NOMO-1 treated with dmso at 0.1 percent for 144 hours (cell line): ENCODE measurements around the gene CELA2B.
"Not testable (repeated sequence)": the region's sequence is repeated elsewhere in the genome, so short reads cannot be mapped to it uniquely, and the experiment has no call there.

Source experiments
- DNase-seq: peaks from one replicate; lab custom pipeline; 2025; ENCODE audit not compliant: unreplicated experiment; lab: John Stamatoyannopoulos, UW

Gene CELA2B

GRCh38 chr1:15444468-15445389 is 31.2 kb upstream of the CELA2B start:
- no peak for DNase-seq

- no peak for DNase-seq
Observed at GRCh38 chr1:15445390-15446122, 30.3 kb upstream of the CELA2B start.

- DNase-seq = no peak
Observed at GRCh38 chr1:15446212-15446611, 29.7 kb upstream of the CELA2B start.

GRCh38 chr1:15448877-15449462 is 26.9 kb upstream of the CELA2B start:
- no peak for DNase-seq

GRCh38 chr1:15449567-15449966 is 26.3 kb upstream of the CELA2B start:
- DNase-seq = no peak

- DNase-seq = no peak
Observed at GRCh38 chr1:15451014-15451722, 24.7 kb upstream of the CELA2B start.

DNA sequence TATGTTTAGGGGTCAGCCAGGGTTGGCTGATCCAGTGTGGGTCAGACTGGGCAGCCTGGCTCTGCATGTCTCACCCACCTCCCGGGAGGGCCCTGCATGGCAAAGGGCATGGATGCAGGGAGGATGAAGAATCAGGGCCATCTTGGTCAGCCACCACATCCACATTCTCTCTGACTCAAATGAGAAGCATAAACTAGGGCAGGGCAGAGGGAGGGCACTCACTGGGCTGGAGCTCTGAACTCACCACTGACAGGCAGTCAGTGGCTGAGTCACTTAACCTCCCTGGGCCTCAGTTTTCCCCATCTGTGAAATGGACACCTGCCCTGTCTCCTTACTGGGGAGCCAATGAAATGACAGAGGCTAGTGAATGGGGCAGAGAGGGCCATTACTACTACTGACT is 23.7 kb upstream of the CELA2B start:
- no peak for DNase-seq

DNA sequence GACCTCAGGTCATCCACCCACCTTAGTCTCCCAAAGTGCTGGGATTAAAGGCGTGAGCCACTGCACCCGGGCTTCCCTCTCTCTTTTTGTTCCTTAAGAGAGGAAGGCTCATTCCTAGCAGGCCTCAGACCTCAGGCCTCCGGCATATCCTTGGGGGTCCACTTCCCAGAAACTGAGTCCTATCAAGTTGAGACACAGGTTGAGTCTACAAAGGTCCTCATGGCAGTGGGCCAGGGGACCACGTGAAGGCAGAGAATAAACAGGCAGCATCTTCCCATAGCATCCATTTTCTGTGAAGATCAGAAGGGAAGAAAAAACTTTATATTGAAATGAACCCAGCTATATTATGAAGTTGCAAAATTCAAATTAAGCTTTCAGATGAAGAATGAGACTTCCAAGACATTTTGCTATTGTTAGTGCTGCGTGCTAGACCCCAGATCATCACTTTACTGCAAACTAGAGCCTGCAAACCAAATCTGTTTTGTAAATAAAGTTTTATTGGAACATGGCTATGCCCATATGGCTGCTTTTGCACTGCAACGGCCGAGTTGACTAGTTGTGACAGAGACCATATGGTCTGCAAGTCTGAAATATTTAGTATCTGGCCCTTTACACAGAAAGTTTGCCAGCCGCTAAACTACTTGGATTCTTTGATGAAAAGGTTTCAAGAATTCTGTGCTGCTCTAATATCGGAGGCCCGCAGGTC is 22.9 kb upstream of the CELA2B start:
- no peak for DNase-seq

DNA sequence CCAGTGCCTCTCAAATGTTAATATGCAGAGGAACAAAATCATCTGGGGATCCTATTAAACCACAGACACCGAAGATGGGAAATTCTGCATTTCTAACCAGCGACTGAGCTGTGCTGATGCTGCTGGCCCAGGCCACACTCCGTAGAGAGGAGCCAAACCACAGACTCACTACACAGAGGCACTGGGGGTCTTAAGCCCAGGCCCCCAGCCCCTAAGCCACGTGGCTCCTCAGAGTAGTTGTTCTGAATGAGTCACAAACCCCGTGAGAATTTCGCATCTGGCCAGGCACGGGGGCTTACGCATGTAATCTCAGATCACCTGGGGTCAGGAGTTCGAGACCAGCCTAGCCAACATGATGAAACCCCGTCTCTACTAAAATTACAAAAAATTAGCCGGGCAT is 22.2 kb upstream of the CELA2B start:
- DNase-seq = no peak

- DNase-seq = no peak
Observed at GRCh38 chr1:15454256-15454655, 21.6 kb upstream of the CELA2B start.

DNA sequence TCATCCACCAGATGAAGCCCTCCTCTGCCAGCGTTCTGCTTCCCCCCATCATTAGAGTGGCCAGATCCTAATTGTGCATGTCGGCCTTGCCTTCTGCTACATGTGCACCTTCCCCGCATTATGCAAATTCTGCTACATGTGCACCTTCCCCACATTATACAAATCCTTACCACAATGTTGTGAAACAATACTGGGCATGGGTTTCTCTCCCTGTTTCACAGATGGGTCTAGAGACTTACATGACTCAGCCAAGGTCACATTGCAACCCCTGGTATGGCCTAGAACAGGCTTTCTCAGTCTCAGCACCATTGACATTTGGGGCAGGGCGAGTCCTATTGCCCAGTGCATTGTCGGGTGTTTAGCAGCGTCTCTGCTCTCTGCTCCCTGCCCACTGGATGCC is 20.4 kb upstream of the CELA2B start:
- peak; percentile 40 for DNase-seq

DNA sequence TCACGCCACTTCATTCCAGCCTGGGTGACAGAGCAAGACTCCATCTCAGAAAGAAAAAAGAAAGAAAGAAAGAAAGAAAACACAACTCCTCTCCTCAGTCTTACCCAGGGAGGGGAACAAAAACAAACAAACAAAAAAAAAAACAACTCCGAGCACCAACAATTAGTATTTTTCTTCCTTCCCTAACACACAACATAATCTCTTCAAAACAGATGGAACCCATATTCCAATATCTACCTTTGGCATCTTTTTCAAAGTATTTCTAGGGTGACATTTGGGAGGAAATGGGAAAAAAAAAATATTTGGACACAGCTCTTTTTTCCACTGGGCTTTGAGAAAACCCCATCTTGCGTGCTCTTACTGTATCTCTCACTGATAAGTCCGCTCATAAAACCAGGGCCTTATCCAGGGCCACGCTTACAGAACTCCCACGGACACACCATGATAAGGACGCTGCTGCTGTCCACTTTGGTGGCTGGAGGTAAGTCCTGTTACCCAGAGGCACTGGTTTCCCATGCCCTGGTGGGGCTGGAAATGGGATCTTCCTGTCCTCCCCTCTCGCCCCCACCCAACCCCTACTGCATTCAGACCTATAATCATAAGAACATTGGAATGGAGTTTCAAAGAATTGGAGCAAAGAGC is 19.5 kb upstream of the CELA2B start, which contains the start of gene CELA2A:
Gene CELA2A, plus strand, starts transcription at position 420 of the 642 bp plus-strand sequence. Its CDS starts 22 bp downstream, at position 442.
- DNase-seq = no peak

DNA sequence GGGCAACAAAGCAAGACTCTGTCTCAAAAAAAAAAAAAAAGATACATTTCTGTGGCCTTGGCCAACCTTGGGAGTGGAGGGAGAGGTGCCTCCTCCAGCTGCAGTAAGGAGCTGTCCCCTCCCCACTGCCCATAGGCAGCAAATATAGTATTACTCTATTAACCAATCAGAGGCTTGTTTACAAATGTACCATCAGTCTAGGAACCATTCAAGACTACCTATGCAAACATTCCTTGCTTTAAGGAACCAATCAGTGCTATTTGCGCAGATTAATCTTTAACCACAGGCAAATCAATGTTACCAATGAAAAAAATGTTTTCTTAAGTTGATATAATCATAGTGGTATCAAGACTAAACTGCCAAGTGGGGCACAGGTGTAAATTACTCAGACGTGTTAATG is 18.3 kb upstream of the CELA2B start:
- no peak for DNase-seq

GRCh38 chr1:15458388-15458787 is 17.5 kb upstream of the CELA2B start:
- not testable (repeated sequence) for DNase-seq

DNA sequence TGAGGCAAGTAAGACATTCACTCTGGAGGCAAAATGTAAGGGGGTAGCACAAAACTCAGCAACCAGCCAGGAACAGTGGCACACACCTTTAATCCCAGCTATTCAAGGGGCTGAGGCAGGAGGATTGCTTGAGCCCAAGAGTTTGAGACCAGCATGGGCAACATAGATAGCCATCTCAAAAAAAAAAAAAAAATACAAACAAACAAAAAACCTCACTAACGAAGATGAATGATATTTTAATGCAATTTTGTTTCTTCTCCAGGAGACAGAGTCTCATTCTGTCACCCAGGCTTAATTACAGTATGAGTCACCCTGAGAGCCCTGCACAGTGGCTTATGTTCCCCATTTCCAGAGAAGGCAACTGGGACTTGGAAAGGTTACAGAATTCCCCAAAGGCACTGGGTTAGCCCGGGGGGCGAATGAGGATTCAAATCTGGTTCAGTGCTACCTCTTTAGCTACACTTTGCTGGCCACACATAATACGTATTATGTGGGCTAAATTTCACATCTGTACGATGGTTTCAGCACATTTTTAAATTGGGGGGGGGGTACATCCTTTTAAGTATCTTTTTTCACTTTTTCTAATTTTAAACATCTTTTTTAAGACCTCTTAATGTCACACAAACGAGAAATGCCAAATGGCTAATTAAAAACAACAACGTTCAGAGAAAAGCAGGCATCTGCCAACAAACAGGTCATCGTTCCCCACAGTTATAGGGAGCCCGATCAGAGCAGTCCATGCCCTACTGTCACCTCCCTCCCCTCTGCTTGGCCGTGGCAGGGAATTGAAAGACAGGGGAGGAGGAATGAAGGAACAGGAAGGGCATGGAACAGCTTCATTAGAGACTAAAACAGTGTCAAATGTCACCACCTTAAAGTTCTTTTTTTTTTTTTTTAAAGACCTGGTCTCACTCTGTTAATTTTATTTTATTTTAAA is 15.9 kb upstream of the CELA2B start:
- no peak for DNase-seq

DNA sequence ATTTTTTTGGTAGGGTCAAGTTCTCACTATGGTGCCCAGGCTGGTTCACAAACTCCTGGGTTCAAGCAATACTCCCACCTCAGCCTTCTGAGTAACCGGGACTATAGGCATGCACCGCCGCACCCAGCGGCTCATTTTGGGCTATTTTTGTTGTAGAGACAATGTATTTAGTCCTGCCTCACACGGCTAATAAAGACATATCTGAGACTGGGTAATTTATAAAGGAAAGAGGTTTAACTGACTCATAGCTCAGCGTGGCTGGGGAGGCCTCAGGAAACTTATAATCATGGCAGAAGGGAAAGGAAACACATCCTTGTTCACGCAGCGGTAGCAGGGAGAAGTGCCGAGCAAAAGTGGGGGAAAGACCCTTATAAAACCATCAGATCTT is 15.2 kb upstream of the CELA2B start:
- no peak for DNase-seq

- not testable (repeated sequence) for DNase-seq
Observed at GRCh38 chr1:15463064-15463800, 12.7 kb upstream of the CELA2B start.

DNA sequence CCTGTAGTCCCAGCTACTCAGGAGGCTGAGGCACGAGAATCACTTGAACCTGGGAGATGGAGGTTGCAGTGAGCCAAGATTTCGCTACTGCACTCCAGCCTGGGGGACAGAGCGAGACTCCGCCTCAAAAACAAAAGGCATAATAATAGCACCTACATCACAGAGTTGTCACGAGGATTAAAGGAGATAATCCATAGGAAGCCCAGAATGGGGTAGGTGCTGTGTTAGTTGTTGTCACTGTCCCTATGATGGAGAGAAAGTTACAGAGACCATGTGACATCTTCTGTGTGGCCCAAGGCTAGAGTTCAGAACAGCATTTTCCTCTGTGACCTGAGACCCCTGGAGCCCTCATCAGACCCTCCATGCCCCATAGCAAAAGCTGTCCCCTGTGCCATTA is 12.0 kb upstream of the CELA2B start:
- not testable (repeated sequence) for DNase-seq
